UCSD-AML1 (cell line): ENCODE results near the gene MTMR1.

Experiments used
- DNase-seq: peaks from one replicate; lab custom pipeline; 2025; ENCODE audit not compliant: unreplicated experiment; lab: John Stamatoyannopoulos, UW

MTMR1 gene

DNA sequence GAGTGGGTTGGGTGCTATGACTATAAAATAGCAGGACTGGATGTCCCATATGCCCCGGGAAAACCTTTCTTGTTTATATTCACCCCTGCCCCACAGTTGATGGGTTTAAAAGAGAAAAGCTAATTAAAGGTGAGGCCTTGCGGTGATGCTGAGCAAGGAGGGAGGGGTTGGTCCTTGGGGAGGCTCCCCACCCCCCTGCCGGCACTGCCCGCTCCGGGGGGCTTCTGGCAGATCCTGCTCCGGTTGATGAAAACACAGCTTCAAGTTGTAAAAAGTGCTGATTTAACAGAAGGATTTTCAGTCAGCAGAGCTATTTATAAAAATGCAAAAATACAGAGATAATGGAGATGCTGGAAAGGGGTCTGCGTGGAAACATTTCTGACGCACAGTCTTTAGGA lies 68.6 kb downstream of the MTMR1 start:
- no peak for DNase-seq

DNA sequence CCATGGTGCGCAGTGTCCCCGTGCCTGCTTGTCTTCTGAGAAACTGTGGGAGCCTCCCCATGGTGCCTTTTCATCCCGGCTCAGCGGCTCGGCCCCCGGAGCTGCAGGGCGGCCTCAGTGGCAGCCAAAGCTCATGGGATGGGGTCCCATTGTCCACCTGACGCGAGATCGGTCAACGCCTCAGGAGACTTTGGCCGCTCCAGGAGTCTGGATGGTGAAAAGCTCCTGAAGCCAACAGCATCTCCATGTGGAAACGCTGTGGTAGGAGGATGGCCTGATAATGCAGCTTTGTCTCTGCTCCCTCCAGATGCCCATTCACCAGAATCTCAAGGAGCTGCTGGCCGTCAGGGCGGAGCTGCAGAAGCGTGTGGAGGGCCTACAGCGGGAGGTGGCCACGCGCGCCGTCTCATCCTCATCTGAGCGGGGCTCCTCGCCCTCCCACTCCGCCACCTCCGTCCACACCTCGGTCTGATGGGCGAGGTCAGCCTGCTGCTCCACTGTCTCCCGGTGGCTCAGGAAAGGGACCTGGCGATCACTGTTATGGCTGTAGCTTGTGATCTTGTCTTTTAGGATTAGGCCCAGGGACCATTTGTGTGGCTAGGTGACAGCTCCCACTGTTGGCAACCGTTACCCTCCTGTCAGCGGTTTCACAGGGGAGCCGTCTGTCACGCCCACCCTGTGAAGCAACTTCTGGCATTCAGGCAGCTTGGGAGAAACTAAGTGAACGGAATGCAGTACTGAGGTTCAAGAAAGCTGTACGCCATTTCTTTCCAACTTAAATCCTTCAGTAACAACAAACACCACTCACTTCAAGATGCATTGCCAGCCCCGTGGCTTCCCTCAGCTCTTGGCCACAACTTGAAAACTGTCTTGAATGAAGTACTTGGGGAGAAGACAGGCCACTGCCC lies 69.3 kb downstream of the MTMR1 start:
- DNase-seq: no peak

DNA sequence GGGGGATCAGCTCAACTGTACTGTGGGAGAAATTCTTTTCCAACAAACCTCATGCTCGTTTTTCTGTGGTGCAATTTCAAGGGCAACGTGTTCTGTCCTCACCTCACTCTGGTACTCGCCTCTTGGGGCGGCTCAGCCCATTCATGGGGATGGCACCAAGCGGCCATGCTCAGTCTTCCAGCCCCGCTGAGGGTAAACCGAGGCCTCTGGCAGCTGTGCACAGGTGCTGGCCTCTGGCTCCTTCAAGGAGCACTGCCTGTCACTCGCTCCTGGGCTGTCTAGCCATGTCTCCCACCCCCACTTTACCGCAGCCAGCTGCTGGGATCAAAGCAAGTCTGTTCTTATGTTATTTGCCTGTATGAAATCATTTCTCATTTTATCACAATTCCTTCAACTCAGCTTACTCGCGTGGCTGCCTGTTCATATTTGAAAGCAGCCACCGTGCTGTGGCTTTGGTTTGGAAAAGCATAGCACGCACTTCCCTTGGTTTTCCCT lies 70.2 kb downstream of the MTMR1 start:
- no peak for DNase-seq

DNA sequence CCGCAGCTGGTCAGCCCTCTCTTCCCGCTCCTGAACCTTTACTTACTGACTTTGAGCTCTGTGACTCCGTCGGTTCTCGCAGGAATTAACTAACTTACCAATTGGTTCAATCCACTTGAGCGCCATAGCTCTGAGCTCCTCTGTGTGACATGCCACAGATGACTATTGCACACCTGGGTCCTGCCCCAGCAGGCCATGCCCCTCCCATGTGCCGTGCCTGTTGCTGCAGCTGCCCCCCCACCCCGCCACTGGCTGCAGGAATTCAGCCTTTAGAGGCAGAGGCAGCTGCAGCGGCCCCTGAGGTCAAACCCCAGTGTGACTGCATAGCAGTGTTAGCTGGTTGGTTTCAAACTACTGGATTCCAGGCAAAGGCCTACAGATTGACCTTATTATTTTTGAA lies 70.6 kb downstream of the MTMR1 start:
- no peak for DNase-seq

DNA sequence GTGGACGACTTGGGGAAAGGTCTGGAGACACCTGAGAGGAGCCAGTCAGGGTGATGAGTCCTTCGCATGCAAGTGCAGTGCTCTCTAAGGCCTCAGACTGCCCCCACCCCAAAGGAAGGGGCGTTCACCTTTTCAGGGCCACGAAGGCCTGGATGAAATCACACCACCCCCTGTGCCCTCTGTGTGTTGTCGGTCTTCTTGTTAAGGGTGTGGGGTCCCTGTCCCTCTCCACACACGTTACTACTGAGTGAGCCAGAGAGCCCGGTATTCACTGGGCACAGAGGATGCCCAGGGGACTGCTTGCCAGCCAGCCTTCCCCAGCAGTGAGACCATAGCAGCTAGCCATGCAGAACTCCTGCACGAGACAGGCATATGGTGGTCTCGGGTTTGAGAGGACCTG lies 72.0 kb downstream of the MTMR1 start:
- DNase-seq: no peak

DNA sequence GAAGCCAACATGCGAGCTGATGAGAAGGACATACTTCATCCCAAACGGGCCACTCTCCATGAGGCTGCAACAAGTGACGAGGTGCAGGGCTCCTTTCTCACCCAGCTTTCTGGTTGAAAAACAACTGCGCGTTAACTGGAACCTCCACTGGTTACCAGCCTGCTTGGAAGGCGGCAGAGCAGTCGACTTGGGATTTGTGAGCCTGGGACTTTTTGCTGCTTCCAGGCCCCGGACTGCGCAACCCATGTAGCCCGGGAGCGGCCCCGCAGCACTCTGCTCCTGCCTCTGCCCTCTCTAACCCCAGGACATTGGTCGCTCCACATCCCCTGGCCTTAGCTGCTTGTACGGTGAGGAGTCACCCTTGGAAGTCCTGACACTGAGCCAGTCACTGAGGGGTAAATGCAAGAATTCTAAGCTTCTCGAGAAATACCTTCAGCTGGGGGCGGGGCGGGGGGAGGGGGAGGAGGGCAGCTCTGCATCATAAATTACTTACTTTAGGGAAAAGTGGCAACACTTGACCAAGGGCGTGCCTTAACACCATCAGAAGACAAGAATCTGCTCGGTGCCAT lies 72.7 kb downstream of the MTMR1 start:
- DNase-seq: no peak

DNA sequence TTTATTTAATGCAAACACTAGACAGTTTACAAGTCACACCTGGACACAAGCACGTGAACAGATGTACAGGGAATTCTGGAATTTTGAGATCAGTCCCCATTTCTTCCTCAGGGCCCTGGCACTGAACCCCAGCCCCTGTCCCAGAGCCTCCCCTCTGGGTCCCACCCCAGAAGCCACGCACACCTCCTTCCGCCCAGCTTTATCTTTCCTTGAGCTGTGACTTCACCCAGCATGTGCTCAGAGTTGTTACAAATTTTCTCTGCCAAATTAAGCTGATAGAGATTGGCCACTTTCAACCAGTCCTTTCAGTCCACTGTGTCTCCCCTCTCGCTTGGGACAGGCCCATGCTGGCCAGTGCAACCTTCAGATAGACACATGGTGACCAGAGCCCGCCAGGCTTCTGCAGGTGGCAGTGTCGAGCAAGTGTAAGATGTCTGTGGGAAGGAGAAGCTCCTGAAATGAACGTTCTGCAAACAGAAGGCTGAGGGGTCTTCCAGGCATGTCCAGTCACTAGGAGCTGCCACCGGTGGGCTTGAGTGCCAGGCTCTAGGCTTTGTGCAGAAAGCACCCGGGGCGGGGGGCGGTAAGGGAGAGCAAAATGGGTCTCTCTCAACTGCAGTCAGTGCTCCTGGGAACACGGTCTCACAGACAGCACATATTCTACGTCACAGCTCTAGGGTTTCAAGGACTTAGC lies 73.3 kb downstream of the MTMR1 start:
- no peak for DNase-seq

DNA sequence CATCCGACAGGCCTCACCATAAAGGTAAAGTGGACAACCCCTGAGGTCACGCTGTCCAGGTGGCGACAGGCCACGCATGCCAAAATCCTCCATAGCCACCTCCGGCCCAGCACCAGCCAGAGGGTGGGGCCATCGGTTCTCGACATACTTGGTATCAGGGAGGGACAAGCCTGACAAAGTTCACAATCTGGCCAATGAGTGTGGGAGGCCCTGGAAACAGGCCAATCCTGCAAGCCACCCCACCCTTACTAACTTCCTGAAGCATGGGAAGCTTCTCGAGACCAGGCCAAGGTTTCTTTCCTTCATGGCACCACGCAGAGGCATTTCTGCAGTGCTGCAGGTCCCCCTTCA lies 73.8 kb downstream of the MTMR1 start:
- no peak for DNase-seq

DNA sequence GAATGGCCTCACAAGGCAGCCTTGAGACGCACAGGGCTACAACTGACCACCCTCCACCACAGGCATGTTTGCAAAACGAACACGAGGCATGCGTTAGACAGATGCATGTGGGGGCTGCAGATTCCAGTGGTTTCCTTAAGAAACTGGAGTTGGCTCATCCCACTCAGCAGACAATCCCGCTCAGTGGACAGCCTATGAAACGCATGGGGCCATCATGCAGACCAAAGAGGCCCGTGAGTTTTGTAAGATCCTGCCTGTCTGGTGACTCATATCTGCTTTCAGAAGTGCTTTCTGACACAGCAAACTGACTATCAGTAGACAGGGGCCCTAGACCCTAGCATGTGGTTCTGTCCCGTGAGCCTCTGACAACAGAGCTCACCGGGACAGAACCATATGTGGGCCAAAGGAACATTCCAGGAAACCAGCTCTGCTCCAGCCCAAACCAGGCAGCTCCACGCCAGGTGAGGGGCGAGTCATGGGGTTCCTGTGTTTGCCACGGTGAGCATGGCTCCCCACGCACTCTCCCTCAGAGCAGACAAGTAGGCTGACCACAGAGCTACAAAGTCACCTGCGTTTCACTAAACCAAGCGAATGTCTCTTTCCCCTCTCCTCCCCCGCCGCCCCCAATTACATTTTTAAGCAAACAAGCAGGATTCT lies 74.4 kb downstream of the MTMR1 start:
- no peak for DNase-seq

DNA sequence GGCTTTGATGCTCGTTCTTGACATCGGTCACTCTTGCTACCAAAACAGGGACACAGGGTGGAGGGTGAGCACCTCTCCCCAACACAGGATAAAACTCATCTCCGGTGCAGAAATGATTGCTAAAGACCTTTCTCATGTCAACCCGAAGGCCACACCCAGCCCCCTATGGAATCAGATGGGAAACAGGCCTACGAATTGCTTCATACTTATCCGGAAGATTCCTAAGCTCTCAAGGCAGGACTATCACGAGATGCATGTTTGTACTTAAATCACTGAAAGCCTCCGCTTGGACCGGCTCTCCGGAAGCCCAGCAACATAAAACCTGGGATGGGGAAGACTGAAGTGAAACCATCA lies 74.9 kb downstream of the MTMR1 start:
- DNase-seq: no peak

DNA sequence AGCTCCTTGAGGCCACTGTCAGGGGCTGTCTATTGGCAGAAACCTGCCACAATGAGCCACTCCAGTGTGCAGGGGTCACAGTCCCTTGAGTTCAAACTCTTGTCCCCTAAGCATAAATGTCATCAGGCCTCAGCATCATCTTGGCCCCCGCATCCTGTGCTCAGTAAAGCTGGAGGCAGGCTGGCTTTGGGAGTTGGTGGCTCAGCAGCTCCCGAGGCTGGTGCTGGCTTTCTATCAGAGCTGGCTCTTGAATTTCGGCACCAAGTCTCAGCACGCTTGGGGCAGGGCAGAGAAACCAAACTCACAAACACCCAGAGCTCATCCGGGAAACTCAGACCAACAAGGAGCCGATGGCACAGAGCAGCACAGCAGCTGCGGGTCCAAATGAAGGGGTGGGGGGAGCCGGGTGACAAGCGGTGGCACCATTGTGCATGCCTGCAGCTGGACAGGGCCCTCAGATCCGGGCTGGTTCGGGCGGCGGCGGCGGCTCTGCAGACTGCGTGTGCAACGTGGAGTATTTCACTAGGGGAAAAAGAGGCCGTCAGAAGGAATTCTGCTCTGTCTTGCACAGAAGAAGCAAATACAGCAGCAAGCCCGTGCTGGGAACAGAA lies 75.5 kb downstream of the MTMR1 start:
- no peak for DNase-seq

DNA sequence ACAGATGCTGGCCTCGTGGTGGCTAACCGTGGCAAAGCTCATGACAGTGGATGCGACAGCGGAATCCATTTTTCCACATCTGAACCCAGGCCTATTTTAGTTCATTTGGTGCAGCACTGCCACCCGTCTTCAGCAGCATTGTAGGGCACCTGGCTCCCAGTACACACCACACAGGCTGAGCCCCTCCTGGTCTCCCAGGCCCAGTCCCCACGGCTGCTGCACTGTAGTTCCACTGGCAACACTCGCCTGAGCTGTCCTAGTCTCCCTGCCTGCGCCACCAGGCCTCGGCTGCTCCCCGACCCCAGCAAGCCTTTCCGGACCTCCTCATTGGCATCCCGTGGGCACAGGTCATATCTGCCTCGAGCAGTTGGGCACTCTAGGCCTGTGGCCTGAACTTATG lies 76.2 kb downstream of the MTMR1 start:
- DNase-seq: no peak

DNA sequence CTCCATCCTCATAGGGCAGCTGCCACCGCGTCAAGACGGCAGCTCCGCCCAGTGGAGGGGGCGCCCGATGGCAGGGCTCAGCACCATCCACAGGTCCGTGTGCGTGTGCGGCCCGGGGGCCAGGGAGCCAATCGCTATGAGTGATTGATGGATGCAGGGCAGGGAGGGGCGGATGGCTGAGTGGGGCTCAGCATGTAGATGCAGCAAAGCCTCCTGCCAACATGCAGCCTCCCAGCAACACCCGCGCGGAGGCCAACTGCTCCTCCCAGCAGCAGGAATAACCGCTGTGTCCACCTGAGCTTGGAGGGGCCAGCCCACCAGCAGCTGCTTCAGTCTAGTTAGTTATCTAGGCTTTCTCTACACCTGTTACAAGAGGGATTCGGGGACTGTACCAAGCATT lies 77.4 kb downstream of the MTMR1 start:
- no peak for DNase-seq

DNA sequence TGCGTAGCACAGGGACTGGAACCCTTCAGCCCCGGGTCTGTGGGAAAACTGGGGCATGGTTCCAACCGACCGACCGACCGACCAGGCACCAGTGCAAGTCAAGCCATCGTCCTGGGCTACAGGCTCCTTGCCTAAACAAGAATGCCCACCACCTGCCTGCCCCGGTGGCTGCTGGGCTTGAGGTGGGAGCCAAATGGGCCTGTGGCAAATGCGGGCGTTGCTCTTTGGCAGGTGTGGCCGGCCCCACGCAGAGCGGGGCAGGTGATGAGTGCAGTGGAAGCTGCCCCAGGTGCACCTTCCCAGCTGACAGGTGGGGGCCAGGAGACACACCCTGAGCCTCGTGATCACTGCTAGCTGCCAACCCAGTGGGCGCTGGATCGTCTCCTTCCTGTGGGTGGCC lies 77.9 kb downstream of the MTMR1 start:
- DNase-seq: no peak

DNA sequence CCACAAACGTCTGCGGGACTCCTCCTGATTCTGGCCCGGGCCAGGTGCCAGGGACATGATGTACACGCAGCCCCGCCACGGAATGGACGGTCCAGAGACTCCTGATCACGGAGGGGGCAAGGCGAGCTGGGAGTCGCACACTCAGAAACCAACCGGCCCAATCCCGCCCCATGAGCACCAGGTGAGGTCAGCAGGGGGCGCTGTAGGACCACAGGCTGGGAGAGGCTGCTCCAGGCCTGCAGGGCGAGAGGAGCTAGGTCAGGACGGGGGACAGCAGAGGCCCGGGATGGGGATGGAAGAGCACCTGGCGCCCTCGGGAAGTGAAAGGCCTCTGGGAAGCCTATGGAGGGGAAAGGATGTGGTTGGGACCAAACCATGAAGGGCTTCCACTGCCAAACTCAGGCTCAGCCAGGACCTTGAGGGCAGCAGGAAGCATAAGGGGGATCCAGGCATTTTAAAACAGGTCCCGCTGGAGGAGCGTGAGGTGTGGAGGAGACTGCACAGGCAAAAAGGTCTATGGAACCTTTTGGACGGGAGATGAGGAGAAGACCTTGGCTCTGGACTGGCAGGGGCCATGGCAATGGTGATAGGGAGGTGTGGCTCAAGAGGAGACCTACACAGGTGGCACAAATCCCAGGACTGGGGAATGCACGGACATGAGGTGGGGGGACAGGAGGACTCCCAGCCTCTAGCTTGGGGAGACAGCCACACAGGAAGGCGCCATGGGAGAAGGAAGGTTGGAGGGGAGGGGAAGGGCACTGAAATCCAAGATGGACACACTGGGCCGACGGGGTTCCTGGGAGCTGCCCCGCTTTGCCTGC lies 79.2 kb downstream of the MTMR1 start:
- DNase-seq: peak; percentile 73

DNA sequence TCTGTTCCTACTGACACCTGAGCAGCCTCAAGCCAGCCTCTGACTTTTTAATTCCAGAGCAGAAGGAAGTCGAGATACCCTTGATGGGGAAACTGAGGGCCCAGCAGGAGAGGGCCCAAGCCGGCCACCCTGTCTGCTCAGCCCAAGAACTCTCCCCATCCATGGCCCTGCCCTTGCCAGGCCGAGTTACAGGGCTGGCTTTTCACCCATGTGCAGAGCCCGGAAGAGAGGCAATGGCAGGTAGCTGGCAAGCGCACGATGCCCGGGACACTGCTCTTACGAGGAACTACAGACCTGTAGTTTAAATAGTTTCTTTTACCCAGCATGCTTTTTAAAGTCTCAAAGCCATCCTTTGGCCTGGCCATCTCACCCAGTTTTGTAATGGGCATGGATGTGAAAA lies 79.9 kb downstream of the MTMR1 start:
- no peak for DNase-seq

DNA sequence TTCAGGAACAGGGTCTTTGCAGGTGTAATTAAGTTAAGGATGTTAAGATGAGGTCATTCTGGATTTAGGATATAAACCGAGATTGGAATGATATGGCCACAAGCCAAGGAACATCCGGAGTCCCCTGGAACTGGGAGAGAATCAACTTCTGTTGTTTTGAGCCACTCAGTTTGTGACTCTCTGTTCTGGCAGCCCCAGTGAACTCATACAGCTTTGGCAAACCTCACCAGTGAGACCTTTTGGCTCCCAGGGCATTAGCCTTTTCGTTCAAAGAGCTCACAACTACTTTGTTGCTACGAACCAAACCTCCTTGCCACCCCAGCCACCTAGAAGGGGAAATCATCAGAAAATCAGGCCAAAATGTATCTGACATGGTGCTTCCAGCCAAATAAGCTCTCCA lies 80.4 kb downstream of the MTMR1 start:
- no peak for DNase-seq

DNA sequence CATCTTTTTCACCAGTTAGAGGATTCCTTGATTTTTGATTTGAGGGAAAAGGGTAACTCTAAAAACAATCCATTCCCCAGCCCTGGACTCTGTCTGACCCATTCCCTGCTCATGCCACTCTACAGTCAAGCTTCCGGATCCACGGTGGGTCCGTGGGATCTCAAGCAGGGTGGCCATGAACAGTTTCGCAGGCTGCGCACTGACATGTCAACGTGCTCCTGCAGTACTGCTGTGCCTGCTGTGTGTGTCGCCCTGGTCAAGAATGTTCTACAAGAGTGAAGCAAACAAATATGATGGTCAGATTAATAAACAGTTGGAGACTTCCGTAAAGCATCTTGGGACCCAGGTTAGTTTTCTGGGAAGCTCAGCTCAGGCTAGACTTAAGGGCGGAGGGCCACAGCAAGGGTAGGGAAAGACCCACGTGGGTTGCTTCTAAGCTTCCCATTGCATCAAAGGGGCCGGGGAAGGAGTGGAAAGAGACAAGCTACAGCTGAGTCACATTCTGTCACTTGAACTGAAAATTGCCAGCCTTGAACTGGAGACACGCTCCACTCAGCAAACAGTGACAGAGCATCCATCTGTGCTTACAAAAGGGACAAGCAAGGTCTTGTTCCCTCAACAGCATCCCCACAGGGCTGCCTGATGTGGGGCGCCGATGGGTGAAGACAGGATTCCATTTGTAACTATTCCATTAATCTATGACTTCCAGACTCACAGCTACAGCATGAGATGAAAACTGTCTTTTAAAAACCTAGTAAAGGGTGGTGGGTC lies 81.8 kb downstream of the MTMR1 start:
- no peak for DNase-seq

DNA sequence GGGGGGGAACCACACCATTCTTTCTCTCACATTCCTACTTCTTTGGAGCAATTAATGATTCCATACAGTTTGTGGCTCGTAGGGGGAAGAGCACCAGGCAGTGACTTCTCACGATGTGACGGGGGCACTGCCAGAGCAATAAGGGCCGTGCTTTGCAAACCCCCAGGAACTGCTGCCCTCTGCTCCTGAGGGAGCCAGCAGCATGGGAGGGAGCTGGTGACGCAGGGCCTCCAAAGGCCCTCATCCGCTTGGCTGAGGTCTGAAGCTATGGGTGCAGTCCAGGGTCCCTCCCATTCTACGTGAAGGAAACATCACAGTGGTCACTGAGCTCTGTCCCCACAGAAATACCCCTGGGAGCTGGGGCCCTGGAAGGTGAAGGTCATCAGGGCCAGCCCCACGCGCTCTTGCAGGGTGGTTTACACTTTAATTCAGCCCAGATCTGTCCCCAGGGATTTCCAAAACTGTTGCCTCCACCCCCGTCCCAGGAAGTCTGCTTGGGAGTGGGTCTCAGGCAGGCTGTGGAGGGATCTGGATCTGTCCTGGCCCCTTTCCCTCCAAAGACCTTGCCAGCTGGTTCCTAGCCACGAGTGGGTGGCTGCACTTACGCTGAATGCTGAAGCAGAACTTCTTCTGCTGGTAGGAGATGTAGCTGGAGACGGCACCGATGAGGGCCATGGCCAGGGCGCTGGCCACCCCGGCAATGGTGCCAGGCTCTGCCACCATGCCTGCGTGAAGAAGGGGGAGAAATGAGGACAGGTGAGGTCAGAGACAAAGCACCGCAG lies 82.6 kb downstream of the MTMR1 start:
- no peak for DNase-seq
